ENCODE results near the gene SYCP3. TPM values are rescaled to one million over a fixed set of nuclear protein-coding genes. Genes with fewer than 3 reads are reported as not detected.

The SYCP3 gene
- total RNA-seq, 1 experiment from 2014 or later: 0.31 TPM

DNA sequence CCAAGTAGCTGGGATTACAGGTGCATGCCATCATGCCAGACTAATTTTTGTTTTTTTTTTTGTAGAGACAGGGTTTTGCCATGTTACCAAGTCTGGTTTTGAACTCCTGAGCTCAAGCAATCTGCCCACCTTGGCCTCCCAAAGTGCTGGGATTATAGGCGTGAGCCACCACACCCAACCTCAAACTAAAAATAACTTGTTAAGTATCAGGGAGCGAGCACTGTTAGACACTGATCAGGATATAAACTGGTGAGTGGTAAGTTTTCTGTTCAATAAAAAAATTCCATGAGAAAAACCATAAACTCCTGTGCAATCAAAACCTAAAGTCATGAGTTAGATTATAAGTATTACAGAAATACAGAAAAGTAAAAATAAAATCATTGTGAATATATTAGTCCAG is 44.6 kb upstream of the SYCP3 start:
- Histone ChIP-seq H2BK5ac (ENCODE audit: insufficient read length, low read length) (no peak overlapping the region), H3K4me1 (ENCODE audit: insufficient read depth, low read length) (no peaks in the 10 kb centered on the region), H2BK20ac (ENCODE audit: low read depth, low read length, poor library complexity, severe bottlenecking) (no peak overlapping the region), H3K23ac (ENCODE audit: insufficient read length, low read depth, low read length) (no peak overlapping the region), H3K4ac (ENCODE audit: low read depth, low read length) (no peak overlapping the region), H4K91ac (ENCODE audit: insufficient read length, low read depth, low read length) (no peak overlapping the region), H3K27ac (ENCODE audit: insufficient read length, low read depth, low read length) (no peak overlapping the region), H3K4me2 (ENCODE audit: insufficient read depth, insufficient read length, low read length) (no peak overlapping the region), H2BK120ac (ENCODE audit: low read depth, low read length, poor library complexity, severe bottlenecking) (no peak overlapping the region), H3K79me2 (ENCODE audit: insufficient read depth, low read length) (no peaks in the 10 kb centered on the region), H3K27me3 (ENCODE audit: insufficient read depth, low read length) (no peaks in the 10 kb centered on the region), H3K79me1 (ENCODE audit: insufficient read depth, low read depth, low read length, poor library complexity, severe bottlenecking) (no peaks in the 10 kb centered on the region), H4K20me1 (ENCODE audit: control insufficient read depth, insufficient read depth, insufficient read length) (no peaks in the 10 kb centered on the region), H4K5ac (ENCODE audit: insufficient read length, low read depth, low read length) (no peak overlapping the region), H2BK15ac (ENCODE audit: low read depth, low read length) (no peak overlapping the region), H3K9me3 (ENCODE audit: control insufficient read depth, low read depth, low read length) (no peaks in the 10 kb centered on the region), H2BK12ac (ENCODE audit: insufficient read length, low read depth, low read length) (no peak overlapping the region), H3K23me2 (ENCODE audit: insufficient read length, low read depth, low read length, poor library complexity, severe bottlenecking) (no peaks in the 10 kb centered on the region), H3K9ac (ENCODE audit: extremely low read depth, insufficient read length, low read length) (no peak overlapping the region), H2AK5ac (ENCODE audit: insufficient read length, low read length) (no peak overlapping the region), H3K18ac (ENCODE audit: insufficient read length, low read depth, low read length) (no peak overlapping the region), H3K56ac (ENCODE audit: insufficient read length, low read depth, low read length) (no peak overlapping the region), H3K14ac (ENCODE audit: insufficient read depth, low read length) (no peak overlapping the region), H2AFZ (ENCODE audit: low read length) (no peak overlapping the region), H3T11ph (ENCODE audit: low read length) (no peak overlapping the region), H4K8ac (replicated peaks; ENCODE audit: insufficient read length, low read depth, low read length) (no peak overlapping the region)
- no peak for TF ChIP-seq CTCF (conservative IDR thresholded peaks at IDR 0.05)
- Mint-ChIP-seq H3K4me3 (no peak overlapping the region), H3K4me1 (peaks cover 0 to 7% of the 10 kb centered on the region in 2 experiments; a peak in 1 of 4 replicates), H3K27me3 (ENCODE audit: low read depth) (no peaks in the 10 kb centered on the region), H3K36me3 (ENCODE audit: insufficient read depth in 1 of 3, low read depth in 3 of 3) (peaks cover 0 to 32% (median 29%) of the 10 kb centered on the region in 3 experiments; a peak in 6 of 7 replicates), H3K9me3 (no peaks in the 10 kb centered on the region), H3K27ac (no peak overlapping the region; a peak in 1 of 7 replicates)
- WGBS (ENCODE audit: extremely low coverage, insufficient read length, low lambda C conversion rate): no CpG with 5 or more reads among the region's 2 CpGs
- no peak for DNase-seq
